Right ventricle myocardium inferior (tissue), 1 donor: ENCODE results near the gene RELT. TPM values are rescaled to one million over a fixed set of nuclear protein-coding genes. Genes with fewer than 3 reads are reported as not detected.

ENCODE experiments used
- ATAC-seq: fragments of 200-7000 bp; cut with Tn5 transposase; one replicate; pipeline ENCODE4 v1.9.1; 2020; ENCODE audit warnings: mild to moderate bottlenecking, moderate library complexity
- DNase-seq: peaks from one replicate; pipeline ENCODE4 v3.0.0; 2021; ENCODE audit errors: missing footprints
- intact Hi-C: fragments of 100-400 bp; cut with DNase I; formaldehyde crosslinking; loops from one replicate; pipeline ENCODE4 v1.11.0; 2022
- total RNA-seq: library from RNA; stranded (reverse); fragmentation: NEBNext Ultra II Directional; extraction: Animal tissue kit (Norgen Biotek cat#: 25700); gene quantifications from one replicate; pipeline ENCODE4 v1.2.1, GENCODE V29; 2021
- donor health status: DM: no; HTN: yes; CAD: no; lungs with severe emphysema.

Gene RELT
- total RNA-seq, 1 donor from 2014 or later = 2.3 TPM

DNA sequence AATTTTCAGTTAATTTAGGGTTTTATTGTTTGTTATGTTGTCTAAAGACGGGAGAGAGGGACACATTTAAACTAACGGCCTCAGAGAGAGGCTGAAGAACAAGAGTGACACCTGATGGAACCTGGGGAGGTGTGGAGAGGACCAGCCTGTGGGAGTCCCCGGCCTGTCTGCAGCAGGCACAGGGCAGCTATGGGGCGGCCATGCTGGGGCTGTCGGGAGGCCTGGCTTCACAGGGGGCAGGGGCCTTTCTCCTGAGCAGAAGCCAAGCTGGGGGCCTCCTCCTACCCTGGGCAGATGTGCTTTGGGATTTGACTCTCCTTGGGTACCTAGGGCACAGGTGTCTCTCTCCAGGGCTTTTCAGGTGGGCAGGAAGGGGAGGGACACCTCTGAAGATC lies 21.9 kb downstream of the RELT start:
- intact Hi-C loops = no loop called here
- ATAC-seq = no peak
- DNase-seq = no peak

DNA sequence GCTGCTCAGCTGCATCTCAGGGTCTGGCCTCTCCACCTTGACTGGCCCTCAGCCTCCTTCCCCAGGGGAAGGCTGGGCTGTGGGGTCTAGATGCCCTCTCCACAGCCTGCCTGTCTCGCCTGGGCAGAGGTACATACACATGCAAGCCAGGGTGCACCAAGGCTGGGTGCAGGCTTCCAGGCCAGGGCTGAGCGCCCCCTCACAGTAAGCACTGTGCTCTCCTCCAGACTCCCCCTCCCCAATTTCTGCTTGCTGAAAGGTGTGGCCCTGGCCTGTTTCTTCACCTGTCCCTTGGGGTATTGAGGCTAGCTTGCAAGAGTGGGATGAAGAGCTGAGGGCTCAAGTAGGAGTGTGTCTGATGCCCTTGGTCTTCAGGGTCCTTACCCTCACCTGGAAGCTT lies 22.5 kb downstream of the RELT start:
- no peak for ATAC-seq
- DNase-seq = no peak
- intact Hi-C loops = no loop called here

GRCh38 chr11:73399159-73399590 lies 23.0 kb downstream of the RELT start:
- DNase-seq = no peak
- peak; percentile 14 for ATAC-seq
- intact Hi-C loops = no loop called here

GRCh38 chr11:73399636-73400035 lies 23.4 kb downstream of the RELT start:
- intact Hi-C loops = loop anchor here (5.0 to 10.0 kb wide), 3 partner anchors 128 to 225 kb away; partner anchors contain the start of gene FAM168A
- DNase-seq = no peak

GRCh38 chr11:73400293-73400692 lies 24.1 kb downstream of the RELT start:
- no peak for DNase-seq
- no peak for ATAC-seq
- intact Hi-C loops = loop anchor here (5.0 to 10.0 kb wide), 3 partner anchors 127 to 225 kb away; partner anchors contain the start of gene FAM168A

More at GRCh38 chr11:73399636-73400035, 23.4 kb downstream of the RELT start:
- ATAC-seq = no peak

- intact Hi-C loops = loop anchor here (5.0 to 10.0 kb wide), 3 partner anchors 126 to 223 kb away; partner anchors contain the start of gene FAM168A
Measured at GRCh38 chr11:73401217-73401923, 25.2 kb downstream of the RELT start.

DNA sequence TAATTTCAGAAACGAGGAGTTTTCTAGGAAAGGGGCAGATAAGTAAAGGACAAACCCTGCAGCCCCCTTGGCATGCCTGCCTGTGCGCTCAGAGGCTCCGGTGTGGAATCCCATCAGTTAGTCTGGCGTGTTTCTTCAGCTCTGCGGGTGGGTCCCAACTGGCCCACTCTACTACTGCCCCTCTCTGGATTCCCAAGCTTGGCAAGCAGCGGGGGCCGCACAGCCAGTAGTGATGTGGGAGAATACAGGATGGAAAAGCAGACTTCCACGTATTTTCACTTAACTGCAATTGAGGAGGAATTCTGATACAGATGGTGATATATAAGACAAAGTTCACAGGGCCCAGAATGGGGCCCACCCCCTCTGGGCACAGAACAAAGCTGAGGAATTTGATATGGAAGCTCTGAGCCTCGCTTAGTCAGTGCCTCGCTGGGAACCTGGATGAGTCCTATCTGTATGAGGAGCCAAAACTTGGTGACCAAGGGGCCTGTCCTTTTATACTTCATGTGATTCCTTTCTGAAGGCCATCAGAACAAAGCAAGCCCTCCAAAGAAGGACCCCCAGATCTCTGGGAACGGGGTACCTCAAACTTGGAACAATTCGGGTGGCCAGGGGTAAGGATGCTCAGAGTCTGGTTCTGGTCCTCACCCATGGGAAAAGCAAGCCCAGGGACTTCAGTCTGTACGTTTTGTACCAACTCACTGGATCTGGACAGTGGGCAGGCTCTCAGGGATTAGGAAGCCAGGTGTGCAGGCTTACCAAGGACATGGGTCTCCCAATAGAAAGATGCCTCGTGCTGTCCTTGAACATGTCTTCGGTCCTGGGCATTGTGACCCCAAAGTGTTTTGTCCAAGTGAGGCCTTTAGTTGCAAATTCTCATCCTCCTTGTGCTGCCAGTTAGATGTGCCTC lies 26.0 kb downstream of the RELT start:
- DNase-seq (no peak), ATAC-seq (no peak)
- intact Hi-C loops = loop anchor here (5.0 to 10.0 kb wide), 3 partner anchors 125 to 223 kb away; partner anchors contain the start of gene FAM168A

More at GRCh38 chr11:73401217-73401923, 25.2 kb downstream of the RELT start:
- no peak for ATAC-seq
- DNase-seq = no peak

DNA sequence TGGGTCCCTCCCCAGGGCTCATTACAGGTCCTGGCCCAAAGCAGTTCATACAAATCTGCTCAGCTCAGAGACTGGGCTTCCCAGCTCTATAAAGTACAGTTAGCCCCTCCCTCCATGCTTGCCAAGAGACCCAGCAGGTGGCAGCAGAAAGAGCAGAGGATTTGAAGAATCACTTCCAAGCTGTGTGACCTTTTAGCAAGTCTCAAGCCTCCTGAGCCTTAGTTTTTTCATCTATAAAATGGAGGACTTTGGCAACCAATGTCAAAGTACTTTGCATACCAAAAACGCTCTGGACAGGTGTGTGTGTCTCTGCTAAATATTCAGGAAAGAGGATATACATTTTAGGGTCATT lies 26.6 kb downstream of the RELT start:
- intact Hi-C loops = loop anchor here (5.0 to 10.0 kb wide), 3 partner anchors 124 to 222 kb away; partner anchors contain the start of gene FAM168A
- DNase-seq (no peak), ATAC-seq (no peak)

DNA sequence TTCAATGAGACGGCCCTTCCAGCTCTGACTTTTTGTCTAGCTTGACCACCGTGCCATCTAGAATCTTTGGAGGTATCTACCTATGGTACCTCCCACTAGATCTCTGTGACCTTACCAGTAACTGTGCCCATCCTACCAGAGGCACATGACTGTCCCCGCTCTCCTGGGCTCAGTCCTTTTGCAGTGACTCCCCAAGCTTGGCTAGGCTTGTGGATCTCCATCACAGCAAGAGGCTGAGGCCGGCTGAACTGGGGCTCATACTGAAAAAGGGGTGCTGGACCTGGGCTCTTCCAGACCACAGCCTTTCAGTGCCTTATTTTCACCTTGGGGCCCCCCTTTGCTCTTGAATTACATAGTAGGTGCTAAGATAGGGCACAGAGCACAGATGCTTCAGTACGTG lies 27.3 kb downstream of the RELT start:
- intact Hi-C loops = loop anchor here (5.0 to 10.0 kb wide), 3 partner anchors 124 to 221 kb away; partner anchors contain the start of gene FAM168A
- ATAC-seq (no peak), DNase-seq (no peak)

DNA sequence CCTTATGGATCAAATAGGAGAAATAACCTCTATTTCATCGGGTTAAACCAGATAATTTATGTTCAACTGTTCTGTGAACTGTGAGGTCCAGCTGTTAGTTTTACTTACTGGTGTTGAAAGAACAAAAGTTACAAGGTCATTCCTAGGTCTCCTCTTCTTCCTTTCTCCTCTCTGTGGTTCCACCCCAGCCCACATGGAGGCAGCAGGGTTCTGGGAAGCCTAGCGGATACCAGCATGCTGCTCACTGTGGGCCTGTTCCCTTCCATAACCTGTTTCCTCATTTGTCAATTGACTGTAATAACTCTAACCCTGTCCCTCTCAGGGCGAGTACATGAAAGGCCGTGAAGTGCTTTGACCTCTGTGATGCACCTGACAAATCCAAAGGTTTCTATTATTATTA lies 27.8 kb downstream of the RELT start:
- DNase-seq (peak; percentile 84), ATAC-seq (peak; percentile 94)
- intact Hi-C loops = loop anchor here (1.0 to 10.0 kb wide), 4 partner anchors 123 to 257 kb away; partner anchors contain the start of gene FAM168A

DNA sequence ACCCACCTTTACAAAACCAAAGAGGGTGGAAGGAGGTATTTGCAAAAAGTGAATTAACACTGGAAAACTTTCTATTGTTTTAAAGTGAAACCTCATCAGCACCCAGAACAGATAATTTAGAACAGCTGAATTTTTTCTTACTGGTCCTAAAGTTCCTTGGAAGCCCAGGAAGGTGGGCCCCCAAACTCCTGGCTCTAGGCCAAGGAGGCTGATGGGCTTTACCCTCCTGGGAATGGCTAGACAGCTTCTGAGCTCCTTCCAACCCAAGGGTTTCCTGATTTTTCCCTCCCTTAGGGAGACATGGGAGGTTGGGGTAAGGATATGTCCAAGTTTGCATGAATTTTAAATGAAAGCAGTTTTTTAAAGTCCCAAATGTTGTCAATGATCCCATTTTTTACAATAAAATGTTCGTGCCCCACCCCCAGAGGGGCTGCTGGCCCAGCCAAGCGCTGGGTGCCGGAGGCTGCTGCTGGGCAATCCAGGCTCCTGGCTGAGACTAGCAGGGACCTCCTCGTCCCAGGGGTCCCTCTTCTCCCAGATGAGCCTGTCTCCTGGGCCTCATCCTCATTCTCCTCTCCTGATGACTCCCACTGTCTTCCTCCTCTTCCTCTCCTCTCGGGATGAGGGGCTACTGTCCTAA lies 28.4 kb downstream of the RELT start:
- no peak for ATAC-seq

GRCh38 chr11:73405146-73405510 lies 28.9 kb downstream of the RELT start:
- DNase-seq (no peak), ATAC-seq (no peak)
- intact Hi-C loops = loop anchor here (10.0 kb wide), 1 partner anchor 220 kb away; no protein-coding TSS in a partner anchor

More for the DNA sequence above, 28.4 kb downstream of the RELT start:
- intact Hi-C loops = loop anchor here (1.0 to 10.0 kb wide), 4 partner anchors 123 to 257 kb away; partner anchors contain the start of gene FAM168A
- DNase-seq = no peak

- intact Hi-C loops = loop anchor here (10.0 kb wide), 1 partner anchor 219 kb away; no protein-coding TSS in a partner anchor
- ATAC-seq (no peak), DNase-seq (no peak)
Measured at GRCh38 chr11:73406131-73406530, 29.9 kb downstream of the RELT start.

DNA sequence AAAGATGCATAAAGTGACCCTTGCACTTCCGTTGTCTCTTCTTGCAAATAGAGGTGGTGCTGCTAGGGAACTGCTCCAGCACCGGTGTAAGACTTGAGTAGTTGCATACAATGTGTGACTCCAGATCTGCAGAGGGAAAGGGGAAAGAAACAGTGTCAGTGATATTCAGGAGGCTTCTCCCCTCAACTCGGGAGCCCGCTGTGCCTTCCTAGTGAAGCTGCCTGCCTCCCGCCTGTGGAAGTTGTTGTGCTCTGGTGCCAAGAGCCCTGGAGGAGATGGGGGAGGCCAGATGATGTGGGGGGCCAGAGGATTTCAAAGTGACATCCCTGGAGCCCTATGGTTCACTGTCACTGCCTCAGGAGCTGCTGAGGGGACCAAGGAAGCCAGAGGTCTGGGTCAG lies 30.4 kb downstream of the RELT start:
- ATAC-seq (no peak), DNase-seq (no peak)
- intact Hi-C loops = loop anchor here (10.0 kb wide), 1 partner anchor 218 kb away; no protein-coding TSS in a partner anchor

- ATAC-seq (no peak), DNase-seq (no peak)
- intact Hi-C loops = loop anchor here (10.0 kb wide), 1 partner anchor 215 kb away; no protein-coding TSS in a partner anchor
Measured at GRCh38 chr11:73409431-73409830, 33.2 kb downstream of the RELT start.

GRCh38 chr11:73410627-73411026 lies 34.4 kb downstream of the RELT start:
- no peak for ATAC-seq
- DNase-seq = no peak
- intact Hi-C loops = no loop called here

DNA sequence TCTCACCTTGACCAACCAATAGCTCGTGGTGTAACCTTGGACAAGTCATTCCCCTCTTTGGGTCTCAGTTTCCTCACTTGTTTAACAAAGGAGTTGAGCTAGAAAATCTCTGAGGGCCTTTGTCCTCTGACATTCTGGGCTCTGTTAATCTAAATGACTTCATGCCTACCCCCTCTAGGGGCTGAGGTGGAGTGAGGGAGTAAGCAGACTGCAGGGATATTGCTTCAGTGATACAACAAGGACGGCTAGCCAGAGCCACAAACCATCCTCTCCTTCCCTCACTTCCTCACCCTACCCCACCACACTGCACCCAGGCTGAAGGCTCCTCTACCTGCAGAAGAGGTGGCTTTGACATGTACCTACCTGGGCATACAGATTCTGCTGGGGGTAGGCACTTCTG lies 34.8 kb downstream of the RELT start:
- intact Hi-C loops = no loop called here
- ATAC-seq (no peak), DNase-seq (no peak)

- DNase-seq = no peak
- intact Hi-C loops = no loop called here
- ATAC-seq = no peak
Measured at GRCh38 chr11:73412308-73412707, 36.1 kb downstream of the RELT start.

- intact Hi-C loops = no loop called here
- ATAC-seq (no peak), DNase-seq (no peak)
Measured at GRCh38 chr11:73413256-73413655, 37.1 kb downstream of the RELT start.
